Colon (tissue), 2 donors: ENCODE measurements around the gene OR6C2.
A peak's percentile ranks its signal among the peaks of the same experiment; 100 is the strongest.
"Not testable (repeated sequence)": the region's sequence is repeated elsewhere in the genome, so short reads cannot be mapped to it uniquely, and the experiment has no call there.

Experiments
- FAIRE-seq: peaks from 2 replicates; lab custom pipeline; 2012; peaks lifted over from hg19 to GRCh38; lab: Jason Lieb, UNC
- donor health status: control.
- donor health status: control.

OR6C2 gene

DNA sequence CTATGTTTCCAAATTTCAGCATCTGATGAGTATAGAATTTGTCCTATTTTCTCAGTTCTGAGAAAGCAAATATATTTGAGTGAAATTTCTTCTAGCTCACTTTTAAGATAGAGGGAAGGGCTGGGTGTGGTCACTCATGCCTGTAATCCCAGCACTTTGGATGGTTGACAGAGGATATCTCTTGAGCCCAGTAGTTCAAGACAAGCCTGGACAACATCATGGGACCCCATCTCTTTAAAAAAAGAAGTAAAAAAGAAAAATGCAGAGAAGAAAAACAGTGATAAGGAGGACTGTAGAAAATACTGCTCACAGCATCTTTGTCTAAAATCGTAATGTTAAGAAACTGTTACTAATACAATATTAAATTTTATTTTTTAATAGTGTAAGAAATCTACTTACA is 28.4 kb downstream of the OR6C2 start:
- no peak for FAIRE-seq

GRCh38 chr12:55479136-55479535 is 35.3 kb downstream of the OR6C2 start:
- not testable (repeated sequence) for FAIRE-seq

GRCh38 chr12:55484284-55484683 is 40.4 kb downstream of the OR6C2 start:
- not testable (repeated sequence) for FAIRE-seq

- peak; percentile 60 for FAIRE-seq
Measured at GRCh38 chr12:55492078-55492477, 48.2 kb downstream of the OR6C2 start, which contains the start of gene OR6C68. OR6C68 (plus strand) TSS chr12:55492378; CDS start chr12:55492378, 0 bp downstream.

GRCh38 chr12:55495490-55495889 is 51.6 kb downstream of the OR6C2 start:
- FAIRE-seq = no peak

DNA sequence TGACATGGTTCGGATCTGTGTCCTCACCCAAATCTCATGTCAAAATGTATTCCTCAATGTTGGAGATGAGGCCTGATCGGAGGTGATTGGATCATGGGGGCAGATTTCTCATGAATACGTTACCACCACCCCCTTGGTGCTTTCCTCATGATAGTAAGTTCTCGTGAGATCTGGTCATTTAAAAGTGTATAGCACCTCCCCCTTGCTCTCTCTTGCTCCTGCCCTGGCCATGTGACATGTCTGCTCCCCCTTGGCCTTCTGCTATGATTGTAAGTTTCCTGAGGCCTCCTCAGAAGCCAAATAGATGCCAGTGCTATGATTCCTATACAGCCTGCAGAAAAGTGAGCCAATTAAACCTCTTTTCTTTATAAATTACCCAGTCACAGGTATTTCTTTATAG is 55.4 kb downstream of the OR6C2 start:
- no peak for FAIRE-seq

GRCh38 chr12:55499810-55500252 is 56.0 kb downstream of the OR6C2 start:
- no peak for FAIRE-seq

GRCh38 chr12:55501601-55502000 is 57.7 kb downstream of the OR6C2 start:
- no peak for FAIRE-seq
